ENCODE measurements around the gene TTBK1. TPM values are rescaled to one million over a fixed set of nuclear protein-coding genes. Genes with fewer than 3 reads are reported as not detected.

The TTBK1 gene
- total and polyA plus RNA-seq, 10 of the 15 experiments (the other 5 are each of a cell fraction or from before 2014, with no cell fraction given) = 0.05 to 0.27 TPM; not detected in 8

GRCh38 chr6:43246301-43247113 lies 3.2 kb downstream of the TTBK1 start (continued):
- TF ChIP-seq, protein P1, sequence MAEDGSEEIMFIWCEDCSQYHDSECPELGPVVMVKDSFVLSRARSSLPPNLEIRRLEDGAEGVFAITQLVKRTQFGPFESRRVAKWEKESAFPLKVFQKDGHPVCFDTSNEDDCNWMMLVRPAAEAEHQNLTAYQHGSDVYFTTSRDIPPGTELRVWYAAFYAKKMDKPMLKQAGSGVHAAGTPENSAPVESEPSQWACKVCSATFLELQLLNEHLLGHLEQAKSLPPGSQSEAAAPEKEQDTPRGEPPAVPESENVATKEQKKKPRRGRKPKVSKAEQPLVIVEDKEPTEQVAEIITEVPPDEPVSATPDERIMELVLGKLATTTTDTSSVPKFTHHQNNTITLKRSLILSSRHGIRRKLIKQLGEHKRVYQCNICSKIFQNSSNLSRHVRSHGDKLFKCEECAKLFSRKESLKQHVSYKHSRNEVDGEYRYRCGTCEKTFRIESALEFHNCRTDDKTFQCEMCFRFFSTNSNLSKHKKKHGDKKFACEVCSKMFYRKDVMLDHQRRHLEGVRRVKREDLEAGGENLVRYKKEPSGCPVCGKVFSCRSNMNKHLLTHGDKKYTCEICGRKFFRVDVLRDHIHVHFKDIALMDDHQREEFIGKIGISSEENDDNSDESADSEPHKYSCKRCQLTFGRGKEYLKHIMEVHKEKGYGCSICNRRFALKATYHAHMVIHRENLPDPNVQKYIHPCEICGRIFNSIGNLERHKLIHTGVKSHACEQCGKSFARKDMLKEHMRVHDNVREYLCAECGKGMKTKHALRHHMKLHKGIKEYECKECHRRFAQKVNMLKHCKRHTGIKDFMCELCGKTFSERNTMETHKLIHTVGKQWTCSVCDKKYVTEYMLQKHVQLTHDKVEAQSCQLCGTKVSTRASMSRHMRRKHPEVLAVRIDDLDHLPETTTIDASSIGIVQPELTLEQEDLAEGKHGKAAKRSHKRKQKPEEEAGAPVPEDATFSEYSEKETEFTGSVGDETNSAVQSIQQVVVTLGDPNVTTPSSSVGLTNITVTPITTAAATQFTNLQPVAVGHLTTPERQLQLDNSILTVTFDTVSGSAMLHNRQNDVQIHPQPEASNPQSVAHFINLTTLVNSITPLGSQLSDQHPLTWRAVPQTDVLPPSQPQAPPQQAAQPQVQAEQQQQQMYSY (CRISPR knock-in tag; IDR thresholded peaks at IDR 0.05) = no peak
- TF ChIP-seq ZSCAN29 (IDR thresholded peaks at IDR 0.05) (no peak), YBX1 (IDR thresholded peaks at IDR 0.05) (no peak), STAT3 (IDR thresholded peaks at IDR 0.05; ENCODE audit: low read depth, low read length) (no peak), NFXL1 (IDR thresholded peaks at IDR 0.05; ENCODE audit: borderline replicate concordance) (no peak), NBN (IDR thresholded peaks at IDR 0.05) (no peak), DPF2 (IDR thresholded peaks at IDR 0.05) (no peak), MEF2A (IDR thresholded peaks at IDR 0.05; ENCODE audit: insufficient read depth, low read depth, low read length) (no peak), JUNB (IDR thresholded peaks at IDR 0.05) (no peak), CHD4 (IDR thresholded peaks at IDR 0.05) (no peak), IKZF1 (conservative IDR thresholded peaks at IDR 0.05) (no peak), PBX3 (IDR thresholded peaks at IDR 0.05; ENCODE audit: insufficient replicate concordance, low read depth, low read length) (no peak), NR2C1 (IDR thresholded peaks at IDR 0.05) (0 out of 2 replicates have a peak, but pooled peaks have one; percentile 20), KDM1A (IDR thresholded peaks at IDR 0.05; ENCODE audit: borderline replicate concordance) (no peak), CREB1 (IDR thresholded peaks at IDR 0.05; ENCODE audit: low read depth) (no peak), HSF1 (IDR thresholded peaks at IDR 0.05; ENCODE audit: low read depth, low read length) (no peak), TARDBP (IDR thresholded peaks at IDR 0.05; ENCODE audit: borderline replicate concordance) (no peak)
- TF ChIP-seq, protein P2, sequence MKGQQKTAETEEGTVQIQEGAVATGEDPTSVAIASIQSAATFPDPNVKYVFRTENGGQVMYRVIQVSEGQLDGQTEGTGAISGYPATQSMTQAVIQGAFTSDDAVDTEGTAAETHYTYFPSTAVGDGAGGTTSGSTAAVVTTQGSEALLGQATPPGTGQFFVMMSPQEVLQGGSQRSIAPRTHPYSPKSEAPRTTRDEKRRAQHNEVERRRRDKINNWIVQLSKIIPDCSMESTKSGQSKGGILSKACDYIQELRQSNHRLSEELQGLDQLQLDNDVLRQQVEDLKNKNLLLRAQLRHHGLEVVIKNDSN (IDR thresholded peaks at IDR 0.05; ENCODE audit: borderline replicate concordance, extremely low read length, insufficient read depth, low read depth, low read length) = peak; percentile 19
- TF ChIP-seq, protein P3, sequence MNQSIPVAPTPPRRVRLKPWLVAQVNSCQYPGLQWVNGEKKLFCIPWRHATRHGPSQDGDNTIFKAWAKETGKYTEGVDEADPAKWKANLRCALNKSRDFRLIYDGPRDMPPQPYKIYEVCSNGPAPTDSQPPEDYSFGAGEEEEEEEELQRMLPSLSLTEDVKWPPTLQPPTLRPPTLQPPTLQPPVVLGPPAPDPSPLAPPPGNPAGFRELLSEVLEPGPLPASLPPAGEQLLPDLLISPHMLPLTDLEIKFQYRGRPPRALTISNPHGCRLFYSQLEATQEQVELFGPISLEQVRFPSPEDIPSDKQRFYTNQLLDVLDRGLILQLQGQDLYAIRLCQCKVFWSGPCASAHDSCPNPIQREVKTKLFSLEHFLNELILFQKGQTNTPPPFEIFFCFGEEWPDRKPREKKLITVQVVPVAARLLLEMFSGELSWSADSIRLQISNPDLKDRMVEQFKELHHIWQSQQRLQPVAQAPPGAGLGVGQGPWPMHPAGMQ (IDR thresholded peaks at IDR 0.05; ENCODE audit: borderline replicate concordance) = no peak
- TF ChIP-seq, protein P4, sequence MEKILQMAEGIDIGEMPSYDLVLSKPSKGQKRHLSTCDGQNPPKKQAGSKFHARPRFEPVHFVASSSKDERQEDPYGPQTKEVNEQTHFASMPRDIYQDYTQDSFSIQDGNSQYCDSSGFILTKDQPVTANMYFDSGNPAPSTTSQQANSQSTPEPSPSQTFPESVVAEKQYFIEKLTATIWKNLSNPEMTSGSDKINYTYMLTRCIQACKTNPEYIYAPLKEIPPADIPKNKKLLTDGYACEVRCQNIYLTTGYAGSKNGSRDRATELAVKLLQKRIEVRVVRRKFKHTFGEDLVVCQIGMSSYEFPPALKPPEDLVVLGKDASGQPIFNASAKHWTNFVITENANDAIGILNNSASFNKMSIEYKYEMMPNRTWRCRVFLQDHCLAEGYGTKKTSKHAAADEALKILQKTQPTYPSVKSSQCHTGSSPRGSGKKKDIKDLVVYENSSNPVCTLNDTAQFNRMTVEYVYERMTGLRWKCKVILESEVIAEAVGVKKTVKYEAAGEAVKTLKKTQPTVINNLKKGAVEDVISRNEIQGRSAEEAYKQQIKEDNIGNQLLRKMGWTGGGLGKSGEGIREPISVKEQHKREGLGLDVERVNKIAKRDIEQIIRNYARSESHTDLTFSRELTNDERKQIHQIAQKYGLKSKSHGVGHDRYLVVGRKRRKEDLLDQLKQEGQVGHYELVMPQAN (conservative IDR thresholded peaks at IDR 0.05) = 0 out of 2 replicates have a peak, but pooled peaks have one; percentile 28

Data from GM12878 (cell line).